NCI-H1092 treated with DMSO at 0.1 percent for 48 hours (cell line): Measurements from ENCODE around the gene SPATA32.
A peak's percentile ranks its signal among the peaks of the same experiment; 100 is the strongest.

Experiments
- DNase-seq: peaks from one replicate; lab custom pipeline; 2025; lab: John Stamatoyannopoulos, UW

Gene SPATA32

GRCh38 chr17:45293413-45294211 lies 31.7 kb upstream of the SPATA32 start:
- no peak for DNase-seq

- no peak for DNase-seq
Observed at GRCh38 chr17:45292696-45293412, 31.0 kb upstream of the SPATA32 start.

DNA sequence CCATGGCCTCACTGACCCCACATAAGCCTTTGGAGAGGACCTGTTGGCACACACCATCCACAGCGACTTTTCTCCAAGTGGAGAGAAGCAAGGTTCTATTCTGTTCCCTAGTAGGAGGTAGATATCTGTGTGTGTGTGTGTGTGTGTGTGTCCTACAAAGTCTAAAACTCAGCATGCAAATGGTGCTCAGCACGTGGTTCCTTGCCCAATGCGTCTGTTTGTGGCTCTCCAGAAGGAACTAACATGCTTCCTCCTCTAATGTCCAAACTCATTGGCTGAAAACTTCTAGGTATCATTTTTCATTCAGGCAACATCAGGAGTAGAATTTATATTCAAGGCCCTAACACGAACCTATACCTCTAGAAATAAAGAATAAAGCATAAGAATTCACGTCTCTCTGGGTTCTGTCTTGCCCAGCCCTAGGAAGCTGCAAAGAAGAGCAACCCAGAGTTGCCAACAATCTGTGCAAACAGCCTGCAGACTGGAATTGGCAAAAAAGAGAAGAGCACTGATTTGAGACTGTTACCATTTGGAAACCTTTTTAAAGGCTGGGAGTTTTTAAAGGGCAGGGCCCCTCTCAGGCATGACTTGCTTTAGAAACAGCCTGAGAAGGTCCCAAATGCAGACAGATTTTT lies 29.4 kb upstream of the SPATA32 start:
- no peak for DNase-seq

GRCh38 chr17:45290269-45290765 lies 28.4 kb upstream of the SPATA32 start:
- DNase-seq, result no peak

- DNase-seq, result peak; percentile 83
Observed at GRCh38 chr17:45289301-45290268, 27.7 kb upstream of the SPATA32 start.

- DNase-seq, result peak; percentile 93
Observed at GRCh38 chr17:45288825-45289224, 26.9 kb upstream of the SPATA32 start.

DNA sequence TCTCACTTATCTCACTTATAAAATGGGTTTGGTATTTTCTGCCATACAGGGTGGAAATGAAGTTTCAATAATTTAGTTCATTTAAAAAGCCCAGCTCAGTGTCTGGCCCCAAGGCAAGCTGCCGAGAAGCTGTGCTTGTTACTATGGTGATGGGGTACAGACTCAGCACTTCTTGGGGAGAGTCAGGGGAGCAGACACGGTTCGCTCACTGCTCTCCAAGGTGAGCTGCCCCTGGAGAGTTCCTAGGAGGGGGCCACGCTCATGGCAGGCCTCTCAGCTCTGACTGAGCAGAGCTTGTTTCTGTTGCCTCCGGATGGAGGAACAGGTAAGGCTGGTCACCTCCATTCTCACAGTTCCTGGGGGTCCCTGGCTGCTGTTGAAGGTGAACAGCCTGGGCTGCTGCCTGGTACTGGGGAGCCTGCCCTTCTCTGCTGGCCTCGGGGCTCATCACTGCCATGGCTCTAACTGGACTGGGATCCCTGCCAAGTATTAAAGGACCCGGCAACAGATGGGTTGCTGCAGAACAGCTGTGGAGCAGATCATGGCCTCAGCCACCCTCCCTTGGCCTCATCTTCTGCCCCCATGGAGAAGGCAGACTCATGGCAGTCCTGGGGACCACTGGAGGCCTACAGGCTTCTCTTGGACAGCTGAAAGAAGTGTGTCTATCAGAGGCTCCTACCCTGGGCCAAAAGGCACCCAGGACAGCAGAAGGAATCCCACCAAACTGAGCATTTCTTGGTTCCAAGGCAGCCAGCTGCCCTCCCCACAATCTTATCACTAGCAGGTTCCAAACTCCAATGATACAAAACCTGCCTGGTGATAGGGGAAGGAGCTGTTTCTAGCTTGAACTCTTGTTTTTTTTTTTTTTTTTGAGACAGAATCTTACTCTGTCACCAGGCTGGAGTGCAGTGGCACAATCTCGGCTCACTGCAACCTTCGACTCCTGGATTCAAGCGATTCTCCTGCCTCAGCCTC lies 25.9 kb upstream of the SPATA32 start:
- peak; percentile 87 for DNase-seq

DNA sequence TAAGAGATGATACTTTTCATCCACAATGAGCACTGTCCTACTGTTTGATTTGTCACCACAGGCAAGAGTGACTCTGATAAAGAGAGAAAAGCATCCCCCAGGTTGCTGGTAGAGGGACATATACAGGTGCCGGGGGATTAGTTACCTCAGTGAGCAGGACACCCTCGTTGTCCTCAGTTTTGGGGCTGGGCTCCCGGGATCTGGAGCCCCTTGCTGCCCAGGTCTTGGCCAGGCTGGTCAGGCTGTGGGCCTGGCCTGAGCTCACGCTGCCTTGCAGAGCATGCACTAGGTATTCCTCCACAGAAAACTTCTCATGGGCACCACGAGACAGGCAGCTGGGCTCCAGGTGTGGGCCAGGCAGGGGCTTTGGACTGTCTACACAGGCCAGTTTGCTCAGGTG lies 24.4 kb upstream of the SPATA32 start:
- DNase-seq, result no peak

DNA sequence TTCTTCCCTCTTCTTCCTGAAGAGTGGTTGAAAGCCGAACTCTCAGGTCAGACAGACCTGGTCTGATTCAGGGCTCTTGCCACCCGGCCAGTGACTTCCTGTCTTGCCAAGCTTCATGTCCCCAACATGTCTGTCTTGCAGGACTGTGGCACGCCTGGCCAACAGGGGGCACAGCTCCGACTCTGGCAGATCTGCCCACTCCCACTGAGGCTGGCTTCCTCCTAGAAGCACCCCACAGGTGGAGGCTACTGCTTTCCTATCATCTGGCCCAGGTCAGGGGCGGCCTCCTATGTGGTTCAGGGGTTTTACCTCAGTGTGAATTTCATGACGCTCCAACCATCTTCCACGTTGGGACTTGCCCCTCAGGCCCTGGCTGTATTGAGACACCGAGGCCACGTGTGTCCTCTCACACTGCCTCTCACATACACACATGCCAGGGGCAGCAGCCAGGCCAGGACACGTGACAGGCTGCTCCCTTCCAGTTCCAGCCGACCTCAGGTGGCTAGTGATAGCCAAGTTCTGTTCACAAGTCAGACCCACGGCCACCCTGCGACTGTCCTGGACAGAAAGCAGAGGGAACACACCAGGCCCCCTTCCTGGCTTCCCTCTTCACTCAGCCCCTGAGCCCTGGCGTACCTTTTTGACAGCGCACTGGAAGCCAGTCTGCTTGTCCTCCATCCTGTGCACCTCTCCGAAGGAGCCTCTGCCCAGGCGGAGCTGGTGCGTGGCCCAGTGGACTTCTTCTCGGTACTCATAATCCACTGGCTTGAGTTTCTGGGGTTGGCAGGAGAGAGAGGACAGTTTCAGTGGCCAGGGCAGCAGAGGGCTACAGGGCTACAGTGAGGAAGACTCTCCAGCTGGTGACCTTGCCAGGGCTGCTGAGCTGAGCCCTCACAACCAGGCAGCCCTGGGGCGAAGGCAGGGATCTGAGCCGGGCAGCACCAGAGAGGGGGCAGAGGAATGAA lies 22.6 kb upstream of the SPATA32 start:
- DNase-seq, result no peak

- DNase-seq, result no peak
Observed at GRCh38 chr17:45283711-45284110, 21.8 kb upstream of the SPATA32 start.

GRCh38 chr17:45282683-45283644 lies 21.1 kb upstream of the SPATA32 start:
- DNase-seq, result peak; percentile 85

DNA sequence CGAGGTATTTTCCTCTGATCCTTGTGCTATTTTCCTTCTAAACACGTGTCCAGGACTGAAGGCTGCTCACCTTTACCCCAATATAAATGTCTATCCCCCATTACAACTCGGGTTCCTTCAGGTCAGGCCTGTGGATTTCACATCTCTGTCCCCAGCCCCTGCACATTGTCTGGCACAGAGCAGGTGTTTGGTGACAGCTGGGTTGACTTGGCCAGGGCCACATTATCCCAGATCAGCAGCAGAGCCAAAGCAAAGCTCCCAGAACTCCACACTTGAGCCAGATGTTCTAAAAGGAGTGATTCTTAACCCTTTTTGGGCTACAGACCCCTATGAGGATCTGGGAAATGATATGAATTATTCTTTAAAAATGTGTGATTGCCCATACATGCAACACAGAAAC lies 18.0 kb upstream of the SPATA32 start:
- no peak for DNase-seq

GRCh38 chr17:45277992-45278391 lies 16.1 kb upstream of the SPATA32 start:
- DNase-seq, result no peak

DNA sequence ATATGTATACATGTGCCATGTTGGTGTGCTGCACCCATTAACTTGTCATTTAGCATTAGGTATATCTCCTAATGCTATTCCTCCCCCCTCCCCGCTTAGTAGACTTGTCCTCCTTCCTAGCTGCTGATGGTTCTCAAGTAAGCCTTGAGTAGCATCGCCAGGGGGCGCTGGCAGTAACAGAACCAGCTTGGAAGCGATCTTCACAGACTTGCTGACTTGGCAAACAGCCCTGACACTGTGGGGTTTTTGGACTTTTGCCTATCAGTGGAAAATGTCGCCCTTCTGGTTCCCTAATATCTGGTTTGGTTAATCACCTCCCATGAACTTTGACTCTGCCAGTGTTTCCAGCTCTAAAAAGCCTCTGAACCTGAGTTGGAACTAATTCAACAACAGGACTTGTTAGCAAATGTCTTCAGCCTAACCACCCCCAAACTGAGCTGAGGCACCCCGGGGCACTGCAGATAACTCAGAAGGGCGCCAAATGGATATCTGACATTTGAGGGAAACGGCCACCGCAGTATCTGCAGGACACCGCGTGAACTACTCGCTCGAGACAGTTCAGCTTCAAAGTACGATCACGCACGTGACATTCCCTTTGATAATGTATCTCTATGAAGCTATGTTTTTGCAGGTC lies 15.4 kb upstream of the SPATA32 start:
- DNase-seq, result peak; percentile 88

- DNase-seq, result no peak
Observed at GRCh38 chr17:45276031-45276430, 14.1 kb upstream of the SPATA32 start.

GRCh38 chr17:45274033-45274432 lies 12.1 kb upstream of the SPATA32 start:
- no peak for DNase-seq

GRCh38 chr17:45273551-45273957 lies 11.7 kb upstream of the SPATA32 start:
- DNase-seq, result no peak

DNA sequence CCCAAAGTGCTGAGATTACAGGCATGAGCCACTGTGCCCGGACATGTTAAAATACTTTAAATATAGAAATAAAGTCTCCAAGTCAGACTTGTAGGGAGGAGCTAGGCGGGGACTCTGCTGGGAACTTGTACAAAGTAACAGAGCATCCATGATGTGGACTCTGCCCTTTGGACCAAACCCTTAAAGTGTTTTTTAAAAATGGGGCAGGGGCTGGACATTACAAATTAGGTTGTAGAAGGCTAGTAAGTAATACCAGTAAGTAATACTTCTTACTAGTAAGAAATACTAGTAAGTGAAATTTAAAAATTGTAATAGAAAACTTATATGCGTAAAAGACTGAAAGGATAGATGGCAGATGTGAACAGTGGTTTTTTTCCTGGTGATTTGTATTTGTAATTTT lies 9.7 kb upstream of the SPATA32 start:
- DNase-seq, result no peak
